Ureter (tissue), 1 donor: ENCODE results near the gene GRIK1. TPM values are rescaled to one million over a fixed set of nuclear protein-coding genes. Genes with fewer than 3 reads are reported as not detected.

Experiments
- DNase-seq: peaks from one replicate; pipeline ENCODE4 v3.0.0-alpha.2; 2020; ENCODE audit warnings: low spot score
- total RNA-seq: library from RNA; stranded (reverse); gene quantifications from one replicate; pipeline ENCODE4 v1.2.4, GENCODE V29; 2023
- donor health status: DM: yes; HTN: yes; CAD: no.

GRIK1 gene
- total RNA-seq, 1 donor from 2014 or later, result 0.49 TPM

GRCh38 chr21:29827647-29828046 is 112.1 kb downstream of the GRIK1 start:
- DNase-seq, result no peak

- DNase-seq, result no peak
These were observed 112.6 kb downstream of the GRIK1 start for GRCh38 chr21:29827236-29827635.

GRCh38 chr21:29826386-29826785 is 113.4 kb downstream of the GRIK1 start:
- no peak for DNase-seq

- DNase-seq, result no peak
These were observed 113.9 kb downstream of the GRIK1 start for GRCh38 chr21:29825936-29826335.

- no peak for DNase-seq
These were observed 114.5 kb downstream of the GRIK1 start for GRCh38 chr21:29825345-29825744.

- DNase-seq, result no peak
These were observed 117.7 kb downstream of the GRIK1 start for GRCh38 chr21:29822064-29822463.

GRCh38 chr21:29821230-29821629 is 118.6 kb downstream of the GRIK1 start:
- no peak for DNase-seq

GRCh38 chr21:29819675-29820326 is 120.0 kb downstream of the GRIK1 start:
- DNase-seq, result no peak

GRCh38 chr21:29818383-29818921 is 121.3 kb downstream of the GRIK1 start:
- DNase-seq, result no peak

GRCh38 chr21:29817450-29817849 is 122.3 kb downstream of the GRIK1 start:
- no peak for DNase-seq

GRCh38 chr21:29812947-29813346 is 126.8 kb downstream of the GRIK1 start:
- no peak for DNase-seq

GRCh38 chr21:29810871-29811270 is 128.9 kb downstream of the GRIK1 start:
- DNase-seq, result no peak

- DNase-seq, result no peak
These were observed 131.6 kb downstream of the GRIK1 start for GRCh38 chr21:29808153-29808552.

- no peak for DNase-seq
These were observed 134.7 kb downstream of the GRIK1 start for GRCh38 chr21:29805105-29805504.

GRCh38 chr21:29803191-29803590 is 136.6 kb downstream of the GRIK1 start:
- no peak for DNase-seq

GRCh38 chr21:29801122-29801521 is 138.7 kb downstream of the GRIK1 start:
- DNase-seq, result no peak

- DNase-seq, result no peak
These were observed 139.7 kb downstream of the GRIK1 start for GRCh38 chr21:29800056-29800455.

- DNase-seq, result no peak
These were observed 141.0 kb downstream of the GRIK1 start for GRCh38 chr21:29798840-29799239.

- no peak for DNase-seq
These were observed 142.6 kb downstream of the GRIK1 start for GRCh38 chr21:29797155-29797554.

- DNase-seq, result no peak
These were observed 146.1 kb downstream of the GRIK1 start for GRCh38 chr21:29793712-29794111.

- DNase-seq, result no peak
These were observed 150.4 kb downstream of the GRIK1 start for GRCh38 chr21:29789393-29789792.

- DNase-seq, result no peak
These were observed 151.0 kb downstream of the GRIK1 start for GRCh38 chr21:29788752-29789151.

GRCh38 chr21:29787361-29787909 is 152.4 kb downstream of the GRIK1 start:
- DNase-seq, result no peak
